ENCODE measurements around the gene GSDMA. TPM values are rescaled to one million over a fixed set of nuclear protein-coding genes. Genes with fewer than 3 reads are reported as not detected.
A peak's percentile ranks its signal among the peaks of the same experiment; 100 is the strongest.

Gene GSDMA, protein sequence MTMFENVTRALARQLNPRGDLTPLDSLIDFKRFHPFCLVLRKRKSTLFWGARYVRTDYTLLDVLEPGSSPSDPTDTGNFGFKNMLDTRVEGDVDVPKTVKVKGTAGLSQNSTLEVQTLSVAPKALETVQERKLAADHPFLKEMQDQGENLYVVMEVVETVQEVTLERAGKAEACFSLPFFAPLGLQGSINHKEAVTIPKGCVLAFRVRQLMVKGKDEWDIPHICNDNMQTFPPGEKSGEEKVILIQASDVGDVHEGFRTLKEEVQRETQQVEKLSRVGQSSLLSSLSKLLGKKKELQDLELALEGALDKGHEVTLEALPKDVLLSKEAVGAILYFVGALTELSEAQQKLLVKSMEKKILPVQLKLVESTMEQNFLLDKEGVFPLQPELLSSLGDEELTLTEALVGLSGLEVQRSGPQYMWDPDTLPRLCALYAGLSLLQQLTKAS
- under 1 TPM in 1 of 2 donors, not detected in 1; 0.61 TPM for total RNA-seq
- polyA plus RNA-seq (ENCODE audit: insufficient read length in 2 of 2), result under 1 TPM; 0.19 to 0.41 TPM
- long read RNA-seq, donor 1, result 0 reads
- long read RNA-seq, donor 2, result 0 reads
- long read RNA-seq, donor 3, result 0 reads
- long read RNA-seq, donor 4, result 0 reads

DNA sequence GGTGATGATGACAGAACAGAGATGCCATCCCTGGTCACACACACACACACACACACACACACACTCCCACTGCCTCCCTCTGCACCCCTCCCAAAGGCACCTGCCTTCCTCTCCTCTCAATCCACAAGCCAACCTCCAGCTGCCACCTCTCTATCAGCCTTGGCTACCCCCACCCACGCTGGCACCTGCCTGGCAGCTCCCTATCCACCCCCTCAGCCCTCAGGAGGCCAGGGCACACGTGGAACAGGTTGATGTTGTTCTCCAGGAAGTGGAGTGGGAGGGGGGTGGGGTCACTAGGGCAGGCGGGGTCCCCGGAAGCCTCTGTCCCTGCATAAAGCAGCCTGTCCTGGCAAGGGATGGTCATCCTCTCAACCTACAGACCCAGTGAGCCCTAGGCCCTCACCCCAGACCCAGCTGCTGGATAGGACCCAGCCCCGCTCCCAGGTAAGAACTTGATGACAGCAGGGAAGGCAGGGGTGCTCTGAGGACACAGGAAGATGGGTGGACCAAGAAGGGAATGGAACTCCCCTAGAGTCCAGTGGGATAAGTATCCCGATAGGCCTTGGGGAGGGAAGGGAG lies at the start of gene GSDMA:
Gene GSDMA, plus strand, starts transcription at position 363 of the 579 bp plus-strand sequence. CDS start 2,684 bp downstream, outside the sequence.
- WGBS (ENCODE audit: insufficient coverage), result 91% methylated on average over 2 of the region's 6 CpGs
- no peak for DNase-seq (ENCODE audit: low read depth in 4 of 6, low spot score in 6 of 6)
- peaks cover 3% of the 10 kb centered on the region for H3K27me3 ChIP-seq (ENCODE audit: control insufficient read depth, insufficient read depth, low read length)
- no peak within 1 kb of the TSS for H3K27ac ChIP-seq (ENCODE audit: low read depth, low read length)
- H3K36me3 ChIP-seq (ENCODE audit: control insufficient read depth, insufficient read depth, low read length), result no peaks in the 10 kb centered on the region
- H3K9me3 ChIP-seq (ENCODE audit: control insufficient read depth, insufficient read depth, low read length), result no peaks in the 10 kb centered on the region
- H3K4me3 ChIP-seq (ENCODE audit: low read depth, low read length), result no peak within 1 kb of the TSS
- peaks cover 6% of the 10 kb centered on the region for H3K4me1 ChIP-seq (ENCODE audit: control insufficient read depth, insufficient read depth, low read length)

DNA sequence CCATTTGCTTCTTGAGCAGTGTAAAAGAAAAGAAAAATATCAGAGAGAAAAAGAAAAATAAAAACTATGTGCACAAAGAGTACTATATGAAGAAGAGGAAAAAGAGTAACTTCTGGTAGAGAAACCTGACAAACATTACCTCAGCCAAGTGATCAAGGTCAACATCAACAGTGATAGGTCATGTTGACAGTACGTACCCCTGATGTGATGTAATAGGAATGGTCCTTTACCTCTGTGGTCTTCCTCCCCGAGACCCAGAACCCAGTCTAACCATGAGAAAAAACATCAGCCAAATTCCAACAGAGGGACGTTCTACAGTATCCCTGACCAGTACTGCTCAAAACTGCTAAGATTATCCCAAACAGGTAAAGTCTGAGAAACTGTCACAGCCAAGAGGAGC lies 48.8 kb upstream of the GSDMA start:
- no peak for DNase-seq (ENCODE audit: low read depth in 4 of 6, low spot score in 6 of 6)
- Histone ChIP-seq H3K27me3 (ENCODE audit: control insufficient read depth, insufficient read depth, low read length) (no peaks in the 10 kb centered on the region), H3K4me1 (ENCODE audit: control insufficient read depth, insufficient read depth, low read length) (no peaks in the 10 kb centered on the region), H3K36me3 (ENCODE audit: control insufficient read depth, insufficient read depth, low read length) (peaks cover 17% of the 10 kb centered on the region), H3K9me3 (ENCODE audit: control insufficient read depth, insufficient read depth, low read length) (no peaks in the 10 kb centered on the region), H3K4me3 (ENCODE audit: low read depth, low read length) (no peak overlapping the region), H3K27ac (ENCODE audit: low read depth, low read length) (no peak overlapping the region)
- WGBS (ENCODE audit: insufficient coverage), result 60% methylated on average over 1 of the region's 3 CpGs

DNA sequence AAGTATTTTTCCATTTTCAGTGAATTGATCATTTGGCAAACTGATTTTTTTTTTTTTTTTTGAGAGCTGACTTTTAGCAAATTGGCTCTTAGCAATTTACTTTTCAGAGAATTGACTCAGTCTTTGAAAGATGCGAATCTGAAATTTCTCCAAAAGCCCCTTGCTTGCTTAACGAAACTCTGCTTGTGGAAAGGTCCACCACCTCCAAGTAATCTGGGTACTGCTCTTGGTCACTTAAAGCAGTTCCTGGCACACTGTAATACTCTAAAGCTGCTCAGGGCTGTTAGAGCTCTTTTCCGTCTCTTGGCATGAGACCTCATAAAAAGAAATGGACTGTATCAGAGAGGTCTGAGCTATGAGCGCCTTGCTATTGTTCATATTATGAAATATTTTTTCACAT lies 47.2 kb upstream of the GSDMA start:
- H3K9me3 ChIP-seq (ENCODE audit: control insufficient read depth, insufficient read depth, low read length), result no peaks in the 10 kb centered on the region
- no peaks in the 10 kb centered on the region for H3K27me3 ChIP-seq (ENCODE audit: control insufficient read depth, insufficient read depth, low read length)
- H3K4me1 ChIP-seq (ENCODE audit: control insufficient read depth, insufficient read depth, low read length), result no peaks in the 10 kb centered on the region
- DNase-seq (ENCODE audit: low read depth in 4 of 6, low spot score in 6 of 6), result peak in 1 of 6 donors; percentile 43
- 100% methylated on average over 2 of the region's 4 CpGs for WGBS (ENCODE audit: insufficient coverage)
- no peak overlapping the region for H3K4me3 ChIP-seq (ENCODE audit: low read depth, low read length)
- H3K36me3 ChIP-seq (ENCODE audit: control insufficient read depth, insufficient read depth, low read length), result peaks cover 24% of the 10 kb centered on the region
- no peak overlapping the region for H3K27ac ChIP-seq (ENCODE audit: low read depth, low read length)

DNA sequence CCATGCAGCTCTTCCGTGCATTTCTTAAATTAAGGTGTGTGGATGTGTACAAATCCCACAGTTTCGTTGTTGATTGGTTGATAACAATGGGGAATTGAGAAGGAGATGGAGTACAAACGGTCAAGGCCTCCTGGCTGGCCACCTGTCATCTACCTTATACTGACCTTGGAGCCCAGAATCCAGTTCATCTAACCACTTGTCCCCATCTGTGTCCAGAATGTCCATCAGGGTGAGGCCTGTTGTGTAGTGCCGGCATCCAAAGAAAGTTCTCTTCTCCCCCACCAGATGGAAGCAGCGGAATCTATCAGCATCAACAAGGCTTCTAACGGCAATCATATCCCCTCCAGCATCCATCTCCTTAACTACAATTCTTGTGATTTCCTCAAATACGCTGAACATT lies 45.9 kb upstream of the GSDMA start:
- peak in 1 of 6 donors; percentile 19 for DNase-seq (ENCODE audit: low read depth in 4 of 6, low spot score in 6 of 6)

DNA sequence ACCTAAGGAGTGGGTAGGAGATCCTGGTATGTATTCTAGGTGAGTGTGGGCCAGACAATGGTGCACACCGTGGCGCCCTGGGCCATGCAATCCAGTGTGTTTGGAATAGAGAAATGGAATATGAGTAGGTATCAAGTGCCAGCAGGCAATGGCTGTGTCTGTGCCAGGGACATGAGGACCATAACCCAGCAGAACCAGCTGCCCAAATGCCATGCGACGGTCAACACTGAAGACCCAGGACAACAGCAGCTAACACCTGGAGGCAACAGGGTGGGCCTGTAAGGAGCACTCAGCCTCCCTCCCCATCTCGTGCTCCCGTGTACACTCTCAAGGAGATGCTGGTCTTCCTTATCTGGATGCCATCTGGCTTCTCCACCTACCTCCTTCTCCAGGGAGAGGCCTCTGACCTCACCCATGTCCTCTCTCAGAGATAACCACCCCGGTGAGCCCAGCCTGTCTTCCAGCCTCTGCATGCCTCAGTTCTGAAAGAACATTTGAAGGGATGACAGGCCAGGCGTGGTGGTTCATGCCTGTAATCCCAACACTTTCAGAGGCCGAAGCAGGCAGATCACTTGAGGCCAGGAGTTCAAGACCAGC lies 43.6 kb upstream of the GSDMA start:
- Histone ChIP-seq H3K36me3 (ENCODE audit: control insufficient read depth, insufficient read depth, low read length) (peaks cover 52% of the 10 kb centered on the region), H3K27ac (ENCODE audit: low read depth, low read length) (no peak overlapping the region), H3K4me1 (ENCODE audit: control insufficient read depth, insufficient read depth, low read length) (peaks cover 4% of the 10 kb centered on the region), H3K4me3 (ENCODE audit: low read depth, low read length) (no peak overlapping the region), H3K9me3 (ENCODE audit: control insufficient read depth, insufficient read depth, low read length) (no peaks in the 10 kb centered on the region), H3K27me3 (ENCODE audit: control insufficient read depth, insufficient read depth, low read length) (no peaks in the 10 kb centered on the region)
- 99% methylated on average over 8 of the region's 9 CpGs for WGBS (ENCODE audit: insufficient coverage)
- no peak for DNase-seq (ENCODE audit: low read depth in 4 of 6, low spot score in 6 of 6)

More for the DNA sequence above, 45.9 kb upstream of the GSDMA start:
- H3K36me3 ChIP-seq (ENCODE audit: control insufficient read depth, insufficient read depth, low read length), result peaks cover 30% of the 10 kb centered on the region
- no peaks in the 10 kb centered on the region for H3K4me1 ChIP-seq (ENCODE audit: control insufficient read depth, insufficient read depth, low read length)
- H3K27me3 ChIP-seq (ENCODE audit: control insufficient read depth, insufficient read depth, low read length), result no peaks in the 10 kb centered on the region
- H3K9me3 ChIP-seq (ENCODE audit: control insufficient read depth, insufficient read depth, low read length), result no peaks in the 10 kb centered on the region
- no peak overlapping the region for H3K4me3 ChIP-seq (ENCODE audit: low read depth, low read length)
- 83% methylated on average over 3 of the region's 7 CpGs for WGBS (ENCODE audit: insufficient coverage)
- no peak overlapping the region for H3K27ac ChIP-seq (ENCODE audit: low read depth, low read length)

DNA sequence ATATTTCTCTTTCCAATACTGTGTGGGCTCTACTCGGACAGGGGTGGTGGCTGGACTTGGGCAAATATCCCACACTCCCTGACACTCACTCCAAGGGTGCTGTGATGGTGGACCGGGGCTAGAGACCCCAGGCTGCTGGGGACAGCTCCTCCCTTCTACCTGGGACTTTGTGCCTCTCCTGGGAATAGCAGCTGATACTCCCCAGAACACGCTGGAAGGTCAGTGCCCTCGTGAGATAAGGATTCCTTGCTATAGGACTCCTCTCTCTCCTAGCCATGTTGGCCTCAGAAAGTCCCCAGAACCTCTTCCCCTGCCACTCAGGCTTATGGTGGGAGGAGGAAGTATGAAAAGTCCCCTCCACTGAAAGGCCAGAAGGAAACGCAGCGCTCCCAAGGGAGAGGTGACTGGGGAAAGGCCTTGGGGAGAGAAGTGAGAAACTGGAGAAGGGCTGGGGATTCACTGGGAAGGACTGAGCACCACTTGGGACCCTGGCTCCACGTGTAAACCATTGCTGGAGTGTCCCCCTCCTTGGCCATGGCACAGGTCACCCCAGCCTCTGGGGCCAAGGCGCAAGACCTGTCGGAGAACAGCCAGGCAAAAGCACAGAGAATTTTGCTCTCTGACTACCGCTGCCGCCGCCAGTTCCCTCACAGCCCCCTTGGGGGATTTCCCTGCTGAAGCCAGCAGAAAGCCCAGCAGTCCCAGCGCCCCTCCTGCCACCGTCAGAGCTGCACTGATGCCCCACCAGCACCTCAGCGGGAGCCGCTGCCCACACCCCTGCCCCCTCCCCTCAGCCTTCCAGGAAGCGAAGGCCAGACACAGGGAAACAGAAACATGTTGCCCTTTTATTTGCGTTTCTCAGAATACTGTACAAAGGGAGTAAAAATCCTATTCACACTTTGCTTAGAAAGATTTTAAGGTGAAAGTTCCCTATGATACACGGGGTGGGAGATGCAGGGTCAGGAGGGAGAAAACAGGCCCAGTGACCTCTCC lies 42.3 kb upstream of the GSDMA start:
- 82% methylated on average over 12 of the region's 19 CpGs for WGBS (ENCODE audit: insufficient coverage)
- H3K9me3 ChIP-seq (ENCODE audit: control insufficient read depth, insufficient read depth, low read length), result no peaks in the 10 kb centered on the region
- no peak overlapping the region for H3K4me3 ChIP-seq (ENCODE audit: low read depth, low read length)
- no peaks in the 10 kb centered on the region for H3K27me3 ChIP-seq (ENCODE audit: control insufficient read depth, insufficient read depth, low read length)
- peaks cover 11% of the 10 kb centered on the region for H3K4me1 ChIP-seq (ENCODE audit: control insufficient read depth, insufficient read depth, low read length)
- DNase-seq (ENCODE audit: low read depth in 4 of 6, low spot score in 6 of 6), result no peak
- peaks cover 56% of the 10 kb centered on the region for H3K36me3 ChIP-seq (ENCODE audit: control insufficient read depth, insufficient read depth, low read length)
- H3K27ac ChIP-seq (ENCODE audit: low read depth, low read length), result no peak overlapping the region

DNA sequence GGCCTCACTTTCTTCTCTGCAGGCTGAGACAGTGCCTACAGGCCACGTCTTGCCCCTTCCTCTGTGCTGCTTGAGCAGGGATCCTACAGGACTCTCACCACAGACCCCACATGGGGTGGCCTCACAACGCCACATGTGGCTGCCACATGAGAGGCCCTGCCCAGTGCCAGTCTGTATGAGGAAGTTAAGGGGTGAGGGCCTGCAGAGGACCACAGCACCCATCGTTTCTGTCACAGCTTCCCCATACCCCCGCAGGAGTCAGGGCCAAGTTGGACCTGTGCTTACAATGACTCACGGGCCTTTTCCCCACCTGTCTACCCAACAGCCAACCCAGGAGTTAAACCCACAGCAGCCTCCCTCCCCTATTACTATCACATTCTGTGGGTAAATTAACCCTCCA lies 41.5 kb upstream of the GSDMA start:
- Histone ChIP-seq H3K9me3 (ENCODE audit: control insufficient read depth, insufficient read depth, low read length) (no peaks in the 10 kb centered on the region), H3K27ac (ENCODE audit: low read depth, low read length) (no peak overlapping the region), H3K4me1 (ENCODE audit: control insufficient read depth, insufficient read depth, low read length) (peaks cover 18% of the 10 kb centered on the region), H3K4me3 (ENCODE audit: low read depth, low read length) (no peak overlapping the region), H3K36me3 (ENCODE audit: control insufficient read depth, insufficient read depth, low read length) (peaks cover 56% of the 10 kb centered on the region), H3K27me3 (ENCODE audit: control insufficient read depth, insufficient read depth, low read length) (no peaks in the 10 kb centered on the region)
- no peak for DNase-seq (ENCODE audit: low read depth in 4 of 6, low spot score in 6 of 6)
- 83% methylated on average over 3 of the region's 5 CpGs for WGBS (ENCODE audit: insufficient coverage)

DNA sequence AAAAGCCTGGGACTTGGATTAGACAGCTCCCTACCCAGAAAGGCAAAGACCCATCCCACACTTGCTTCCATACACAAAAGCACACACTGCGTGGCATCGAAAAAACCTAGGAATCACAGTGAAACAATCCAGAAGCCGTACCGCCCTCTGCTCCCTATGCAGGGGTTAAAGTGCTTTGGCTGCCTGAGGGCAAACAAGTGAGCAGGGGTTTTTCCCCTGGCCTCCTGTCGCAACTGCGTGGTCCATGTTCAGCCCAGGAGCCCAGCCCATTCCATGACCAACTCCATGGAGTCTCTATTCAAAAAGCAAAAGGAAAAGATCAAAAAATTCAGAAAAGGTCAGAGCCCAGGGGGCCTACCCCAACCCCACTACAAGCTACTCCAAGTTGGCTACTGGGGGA lies 40.8 kb upstream of the GSDMA start:
- Histone ChIP-seq H3K4me3 (ENCODE audit: low read depth, low read length) (no peak overlapping the region), H3K27me3 (ENCODE audit: control insufficient read depth, insufficient read depth, low read length) (no peaks in the 10 kb centered on the region), H3K27ac (ENCODE audit: low read depth, low read length) (no peak overlapping the region), H3K4me1 (ENCODE audit: control insufficient read depth, insufficient read depth, low read length) (peaks cover 25% of the 10 kb centered on the region), H3K36me3 (ENCODE audit: control insufficient read depth, insufficient read depth, low read length) (peaks cover 56% of the 10 kb centered on the region), H3K9me3 (ENCODE audit: control insufficient read depth, insufficient read depth, low read length) (no peaks in the 10 kb centered on the region)
- WGBS (ENCODE audit: insufficient coverage), result 87% methylated on average over 6 of the region's 6 CpGs
- no peak for DNase-seq (ENCODE audit: low read depth in 4 of 6, low spot score in 6 of 6)

DNA sequence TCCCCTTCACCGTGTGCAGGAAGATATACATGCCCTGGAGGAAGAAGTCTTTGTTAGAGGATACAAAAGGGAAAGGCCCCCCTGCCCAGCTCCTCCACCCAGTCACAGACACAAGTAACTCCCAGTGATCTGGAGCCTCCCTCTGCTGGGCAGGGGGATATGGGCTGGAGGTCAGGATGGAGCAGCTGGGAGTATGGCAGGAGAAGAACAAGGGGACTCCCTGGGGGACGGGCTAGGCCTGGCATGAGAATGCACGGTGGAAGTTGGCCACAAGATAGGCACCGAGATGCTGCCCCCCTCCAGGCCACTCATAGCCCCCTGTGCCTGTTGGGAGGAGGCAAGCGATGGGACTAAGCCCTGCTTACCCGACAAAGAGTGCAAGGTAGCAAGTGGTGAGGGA lies 39.6 kb upstream of the GSDMA start:
- Histone ChIP-seq H3K27ac (ENCODE audit: low read depth, low read length) (no peak overlapping the region), H3K4me1 (ENCODE audit: control insufficient read depth, insufficient read depth, low read length) (peaks cover 31% of the 10 kb centered on the region), H3K36me3 (ENCODE audit: control insufficient read depth, insufficient read depth, low read length) (peaks cover 51% of the 10 kb centered on the region), H3K27me3 (ENCODE audit: control insufficient read depth, insufficient read depth, low read length) (no peaks in the 10 kb centered on the region), H3K4me3 (ENCODE audit: low read depth, low read length) (no peak overlapping the region), H3K9me3 (ENCODE audit: control insufficient read depth, insufficient read depth, low read length) (no peaks in the 10 kb centered on the region)
- DNase-seq (ENCODE audit: low read depth in 4 of 6, low spot score in 6 of 6), result no peak
- WGBS (ENCODE audit: insufficient coverage), result 83% methylated on average over 1 of the region's 6 CpGs

Measured in spinal cord (tissue), 10 donors.